ENCODE results near the gene PTGES. TPM values are rescaled to one million over a fixed set of nuclear protein-coding genes. Genes with fewer than 3 reads are reported as not detected.
"Not testable (repeated sequence)": the region's sequence is repeated elsewhere in the genome, so short reads cannot be mapped to it uniquely, and the experiment has no call there.

PTGES gene
- total RNA-seq, 1 donor from 2014 or later = 0.40 TPM

- DNase-seq (ENCODE audit: low read depth in 2 of 2) = no peak
Observed at GRCh38 chr9:129770741-129771140, 17.9 kb upstream of the PTGES start.

GRCh38 chr9:129769669-129770068 lies 16.8 kb upstream of the PTGES start:
- DNase-seq (ENCODE audit: low read depth in 2 of 2) = no peak

- DNase-seq (ENCODE audit: low read depth in 2 of 2) = no peak
Observed at GRCh38 chr9:129768486-129768885, 15.6 kb upstream of the PTGES start.

GRCh38 chr9:129765764-129766317 lies 13.0 kb upstream of the PTGES start:
- DNase-seq (ENCODE audit: low read depth in 2 of 2) = no peak

- DNase-seq (ENCODE audit: low read depth in 2 of 2) = no peak
Observed at GRCh38 chr9:129762985-129763926, 10.4 kb upstream of the PTGES start.

GRCh38 chr9:129762370-129762984 lies 9.6 kb upstream of the PTGES start:
- DNase-seq (ENCODE audit: low read depth in 2 of 2) = peak in 1 of 2 donors; percentile 85

- peak in 1 of 2 donors; percentile 24 for DNase-seq (ENCODE audit: low read depth in 2 of 2)
Observed at GRCh38 chr9:129761901-129762369, 9.1 kb upstream of the PTGES start.

GRCh38 chr9:129761293-129761900 lies 8.6 kb upstream of the PTGES start:
- DNase-seq (ENCODE audit: low read depth in 2 of 2) = peak in 1 of 2 donors; percentile 10

GRCh38 chr9:129760784-129761183 lies 7.9 kb upstream of the PTGES start:
- not testable (repeated sequence) for DNase-seq (ENCODE audit: low read depth in 2 of 2)

GRCh38 chr9:129759804-129760502 lies 7.1 kb upstream of the PTGES start:
- DNase-seq (ENCODE audit: low read depth in 2 of 2) = no peak

GRCh38 chr9:129759319-129759718 lies 6.5 kb upstream of the PTGES start:
- no peak for DNase-seq (ENCODE audit: low read depth in 2 of 2)

- peak in 1 of 2 donors; percentile 17 for DNase-seq (ENCODE audit: low read depth in 2 of 2)
Observed at GRCh38 chr9:129757045-129757444, 4.2 kb upstream of the PTGES start.

GRCh38 chr9:129756191-129756590 lies 3.3 kb upstream of the PTGES start:
- DNase-seq (ENCODE audit: low read depth in 2 of 2) = no peak

GRCh38 chr9:129755151-129755550 lies 2.3 kb upstream of the PTGES start:
- DNase-seq (ENCODE audit: low read depth in 2 of 2) = no peak

- peak in 1 of 2 donors; percentile 15 for DNase-seq (ENCODE audit: low read depth in 2 of 2)
Observed at GRCh38 chr9:129751841-129752801, 721 bp downstream of the PTGES start.

- no peak for DNase-seq (ENCODE audit: low read depth in 2 of 2)
Observed at GRCh38 chr9:129750013-129750638, 2.7 kb downstream of the PTGES start.

GRCh38 chr9:129749575-129749974 lies 3.3 kb downstream of the PTGES start:
- no peak for DNase-seq (ENCODE audit: low read depth in 2 of 2)

GRCh38 chr9:129749052-129749451 lies 3.8 kb downstream of the PTGES start:
- not testable (repeated sequence) for DNase-seq (ENCODE audit: low read depth in 2 of 2)

- no peak for DNase-seq (ENCODE audit: low read depth in 2 of 2)
Observed at GRCh38 chr9:129748249-129748648, 4.6 kb downstream of the PTGES start.
